ENCODE measurements around the gene GJD4. TPM values are rescaled to one million over a fixed set of nuclear protein-coding genes. Genes with fewer than 3 reads are reported as not detected.

The GJD4 gene
- total and polyA plus RNA-seq, 2 of the 4 experiments (the other 2 are of a cell fraction) = not detected

DNA sequence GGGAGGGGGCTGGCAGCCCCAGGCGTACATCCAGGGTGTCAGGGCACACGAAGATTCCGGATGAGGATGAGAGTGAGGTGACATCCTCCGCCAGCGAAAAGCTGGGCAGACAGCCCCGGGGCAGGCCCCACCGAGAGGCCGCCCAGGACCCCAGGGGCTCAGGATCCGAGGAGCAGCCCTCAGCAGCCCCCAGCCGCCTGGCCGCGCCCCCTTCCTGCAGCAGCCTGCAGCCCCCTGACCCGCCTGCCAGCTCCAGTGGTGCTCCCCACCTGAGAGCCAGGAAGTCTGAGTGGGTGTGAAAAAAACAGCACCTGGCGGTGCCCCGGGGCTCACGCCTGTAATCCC, 3.2 kb downstream of the GJD4 start:
- Histone ChIP-seq H4K91ac (ENCODE audit: insufficient read depth, low read depth, low read length) (no peak overlapping the region), H3K56ac (ENCODE audit: extremely low read depth, insufficient read depth, low read length) (no peak overlapping the region), H3K27ac (ENCODE audit: insufficient read depth, low read length) (no peak overlapping the region), H3K27me3 (ENCODE audit: control insufficient read depth, insufficient read depth, low read length) (peaks cover 35% of the 10 kb centered on the region), H3K9me1 (ENCODE audit: insufficient read depth, low read length) (peaks cover 4% of the 10 kb centered on the region; the same call in 1 of the 2 replicates), H3K9me3 (ENCODE audit: control insufficient read depth, insufficient read depth, low read length) (0 out of 2 replicates have a peak, but pooled peaks cover 2% of the 10 kb centered on the region), H3K4me3 (ENCODE audit: insufficient read depth, low read depth, low read length) (no peak overlapping the region), H2AFZ (replicated peaks; ENCODE audit: low read length, poor library complexity) (peak overlapping the region; percentile 89), H4K20me1 (ENCODE audit: insufficient read depth, low read length) (no peaks in the 10 kb centered on the region), H2BK15ac (ENCODE audit: low read depth, low read length) (no peak overlapping the region), H3K4me2 (ENCODE audit: low read depth, low read length) (peak overlapping the region; percentile 64), H3K23ac (ENCODE audit: low read depth, low read length) (no peak overlapping the region), H4K5ac (ENCODE audit: low read depth, low read length) (peak overlapping the region; percentile 9), H4K8ac (ENCODE audit: low read depth in 2 of 2, low read length in 2 of 2) (no peak overlapping the region; a peak in 1 of 4 replicates), H2AK5ac (ENCODE audit: low read depth, low read length) (no peak overlapping the region), H3K4ac (ENCODE audit: low read depth, low read length) (no peak overlapping the region), H2BK5ac (ENCODE audit: low read depth, low read length, poor library complexity, severe bottlenecking) (no peak overlapping the region), H3K79me1 (ENCODE audit: low read depth in 1 of 2, low read length in 2 of 2) (no peaks in the 10 kb centered on the region), H3K36me3 (ENCODE audit: control insufficient read depth, insufficient read depth, low read length) (no peaks in the 10 kb centered on the region), H2AK9ac (replicated peaks; ENCODE audit: low read depth, low read length, poor library complexity) (peak overlapping the region; percentile 26), H2BK20ac (ENCODE audit: low read depth, low read length) (no peak overlapping the region), H2BK120ac (ENCODE audit: low read depth, low read length) (no peak overlapping the region), H3K18ac (ENCODE audit: low read depth, low read length) (no peak overlapping the region), H3K4me1 (ENCODE audit: control insufficient read depth, insufficient read depth, low read length) (peaks cover 7% of the 10 kb centered on the region), H3K9ac (ENCODE audit: low read depth, low read length) (no peak overlapping the region), H3K14ac (replicated peaks; ENCODE audit: low read depth, low read length) (no peak overlapping the region)
- BruUV-seq (replicated peaks) = no TSS peak
- TF ChIP-seq, protein P1, sequence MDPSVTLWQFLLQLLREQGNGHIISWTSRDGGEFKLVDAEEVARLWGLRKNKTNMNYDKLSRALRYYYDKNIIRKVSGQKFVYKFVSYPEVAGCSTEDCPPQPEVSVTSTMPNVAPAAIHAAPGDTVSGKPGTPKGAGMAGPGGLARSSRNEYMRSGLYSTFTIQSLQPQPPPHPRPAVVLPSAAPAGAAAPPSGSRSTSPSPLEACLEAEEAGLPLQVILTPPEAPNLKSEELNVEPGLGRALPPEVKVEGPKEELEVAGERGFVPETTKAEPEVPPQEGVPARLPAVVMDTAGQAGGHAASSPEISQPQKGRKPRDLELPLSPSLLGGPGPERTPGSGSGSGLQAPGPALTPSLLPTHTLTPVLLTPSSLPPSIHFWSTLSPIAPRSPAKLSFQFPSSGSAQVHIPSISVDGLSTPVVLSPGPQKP (IDR thresholded peaks at IDR 0.05; ENCODE audit: borderline replicate concordance, low read depth, low read length) = no peak
- TF ChIP-seq BHLHE40 (IDR thresholded peaks at IDR 0.05; ENCODE audit: low read depth, low read length) (no peak), SMC3 (IDR thresholded peaks at IDR 0.05; ENCODE audit: low read depth, low read length) (no peak), RCOR1 (IDR thresholded peaks at IDR 0.05; ENCODE audit: insufficient replicate concordance, low read length) (no peak), FOS (IDR thresholded peaks at IDR 0.05; ENCODE audit: low read depth, low read length) (no peak), MAFK (IDR thresholded peaks at IDR 0.05; ENCODE audit: low read depth, low read length) (no peak), RAD21 (IDR thresholded peaks at IDR 0.05; ENCODE audit: low read length) (no peak), RFX5 (IDR thresholded peaks at IDR 0.05; ENCODE audit: low read depth, low read length) (no peak), MAZ (IDR thresholded peaks at IDR 0.05; ENCODE audit: borderline replicate concordance, low read depth, low read length) (no peak), MXI1 (IDR thresholded peaks at IDR 0.05; ENCODE audit: borderline replicate concordance, low read depth, low read length) (no peak), CEBPB (IDR thresholded peaks at IDR 0.05; ENCODE audit: low read depth, low read length) (no peak), NFE2L2 (IDR thresholded peaks at IDR 0.05; ENCODE audit: low read depth, low read length) (no peak), POLR2A (IDR thresholded peaks at IDR 0.05; ENCODE audit: low read depth, low read length) (no peak)
- TF ChIP-seq, protein P2, sequence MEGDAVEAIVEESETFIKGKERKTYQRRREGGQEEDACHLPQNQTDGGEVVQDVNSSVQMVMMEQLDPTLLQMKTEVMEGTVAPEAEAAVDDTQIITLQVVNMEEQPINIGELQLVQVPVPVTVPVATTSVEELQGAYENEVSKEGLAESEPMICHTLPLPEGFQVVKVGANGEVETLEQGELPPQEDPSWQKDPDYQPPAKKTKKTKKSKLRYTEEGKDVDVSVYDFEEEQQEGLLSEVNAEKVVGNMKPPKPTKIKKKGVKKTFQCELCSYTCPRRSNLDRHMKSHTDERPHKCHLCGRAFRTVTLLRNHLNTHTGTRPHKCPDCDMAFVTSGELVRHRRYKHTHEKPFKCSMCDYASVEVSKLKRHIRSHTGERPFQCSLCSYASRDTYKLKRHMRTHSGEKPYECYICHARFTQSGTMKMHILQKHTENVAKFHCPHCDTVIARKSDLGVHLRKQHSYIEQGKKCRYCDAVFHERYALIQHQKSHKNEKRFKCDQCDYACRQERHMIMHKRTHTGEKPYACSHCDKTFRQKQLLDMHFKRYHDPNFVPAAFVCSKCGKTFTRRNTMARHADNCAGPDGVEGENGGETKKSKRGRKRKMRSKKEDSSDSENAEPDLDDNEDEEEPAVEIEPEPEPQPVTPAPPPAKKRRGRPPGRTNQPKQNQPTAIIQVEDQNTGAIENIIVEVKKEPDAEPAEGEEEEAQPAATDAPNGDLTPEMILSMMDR (conservative IDR thresholded peaks at IDR 0.05; ENCODE audit: low read depth, low read length) = no peak
- TF ChIP-seq, protein P3, sequence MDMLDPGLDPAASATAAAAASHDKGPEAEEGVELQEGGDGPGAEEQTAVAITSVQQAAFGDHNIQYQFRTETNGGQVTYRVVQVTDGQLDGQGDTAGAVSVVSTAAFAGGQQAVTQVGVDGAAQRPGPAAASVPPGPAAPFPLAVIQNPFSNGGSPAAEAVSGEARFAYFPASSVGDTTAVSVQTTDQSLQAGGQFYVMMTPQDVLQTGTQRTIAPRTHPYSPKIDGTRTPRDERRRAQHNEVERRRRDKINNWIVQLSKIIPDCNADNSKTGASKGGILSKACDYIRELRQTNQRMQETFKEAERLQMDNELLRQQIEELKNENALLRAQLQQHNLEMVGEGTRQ (IDR thresholded peaks at IDR 0.05; ENCODE audit: low read depth, low read length) = no peak
- ChIA-PET CTCF (no interaction called here), POLR2A (ENCODE audit: unreplicated experiment) (no interaction called here)
- 67% methylated on average over 6 of the region's 16 CpGs; no CpG with 5 or more reads in 1 of the 2 experiments for WGBS, 2 experiments (ENCODE audit: extremely low coverage in 2 of 2, insufficient read length in 1 of 2)
- in situ Hi-C loops (cut with MboI; ENCODE audit: low sequenced_read_pairs) (no loop called here), intact Hi-C loops (cut with micrococcal nuclease) (loop anchor here (5.0 kb wide), 1 partner anchor 186 kb away; no protein-coding TSS in a partner anchor), dilution Hi-C loops (cut with HindIII; ENCODE audit: low sequenced_read_pairs, unreplicated experiment) (no loop called here)
- no peak for ATAC-seq (ENCODE audit: low read depth)
- DNase-seq = no peak
